Effector memory CD4-positive, alpha-beta T cell (primary cell): Measurements from ENCODE around the gene DUS2.
"Not testable (repeated sequence)": the region's sequence is repeated elsewhere in the genome, so short reads cannot be mapped to it uniquely, and the experiment has no call there.

Experiments
- DNase-seq, 3 donors: peaks; one replicate each; pipeline ENCODE4 v3.0.0-alpha.2; 2020
- H3K27ac ChIP-seq: 2 replicates; pipeline ENCODE4 v1.7.0; 2013; ENCODE audit warnings: mild to moderate bottlenecking, low read length, moderate library complexity; ENCODE audit not compliant: insufficient read depth, poor library complexity, severe bottlenecking
- H3K27me3 ChIP-seq: replicated peaks from 2 replicates; pipeline ENCODE4 v1.7.0; 2013; ENCODE audit warnings: mild to moderate bottlenecking, low read length; ENCODE audit not compliant: insufficient read depth, control insufficient read depth, poor library complexity, severe bottlenecking
- H3K36me3 ChIP-seq: 2 replicates; pipeline ENCODE4 v1.7.0; 2013; ENCODE audit warnings: mild to moderate bottlenecking, low read length, moderate library complexity; ENCODE audit not compliant: control insufficient read depth, insufficient read depth
- H3K4me1 ChIP-seq: 2 replicates; pipeline ENCODE4 v1.7.0; 2013; ENCODE audit warnings: low read length, mild to moderate bottlenecking; ENCODE audit not compliant: control insufficient read depth, insufficient read depth, poor library complexity, severe bottlenecking
- H3K4me3 ChIP-seq: 2 replicates; pipeline ENCODE4 v1.7.0; 2013; ENCODE audit warnings: low read length, low read depth, mild to moderate bottlenecking; ENCODE audit not compliant: insufficient read depth, poor library complexity, severe bottlenecking
- H3K9me3 ChIP-seq: 2 replicates; pipeline ENCODE4 v1.7.0; 2013; ENCODE audit warnings: mild to moderate bottlenecking, low read length, moderate library complexity; ENCODE audit not compliant: control insufficient read depth

Gene DUS2

GRCh38 chr16:67987460-67988160 is 35.5 kb upstream of the DUS2 start:
- Histone ChIP-seq H3K9me3 (no peaks in the 10 kb centered on the region), H3K4me1 (peaks cover 18% of the 10 kb centered on the region), H3K4me3 (no peak overlapping the region), H3K27ac (peak overlapping the region; percentile 20), H3K36me3 (peaks cover 6% of the 10 kb centered on the region), H3K27me3 (no peaks in the 10 kb centered on the region)
- no peak for DNase-seq

GRCh38 chr16:67988675-67989074 is 34.4 kb upstream of the DUS2 start:
- H3K9me3 ChIP-seq = no peaks in the 10 kb centered on the region
- H3K27ac ChIP-seq = no peak overlapping the region
- no peaks in the 10 kb centered on the region for H3K27me3 ChIP-seq
- peaks cover 24% of the 10 kb centered on the region for H3K4me1 ChIP-seq
- no peak for DNase-seq
- H3K4me3 ChIP-seq = no peak overlapping the region
- peaks cover 6% of the 10 kb centered on the region for H3K36me3 ChIP-seq

- H3K27ac ChIP-seq = no peak overlapping the region
- peaks cover 6% of the 10 kb centered on the region for H3K36me3 ChIP-seq
- no peaks in the 10 kb centered on the region for H3K27me3 ChIP-seq
- no peak for DNase-seq
- H3K4me3 ChIP-seq = no peak overlapping the region
- no peaks in the 10 kb centered on the region for H3K9me3 ChIP-seq
- H3K4me1 ChIP-seq = peaks cover 20% of the 10 kb centered on the region
Observed at GRCh38 chr16:67989322-67990017, 33.6 kb upstream of the DUS2 start.

- H3K9me3 ChIP-seq = no peaks in the 10 kb centered on the region
- DNase-seq = no peak
- H3K4me3 ChIP-seq = no peak overlapping the region
- no peak overlapping the region for H3K27ac ChIP-seq
- H3K27me3 ChIP-seq = no peaks in the 10 kb centered on the region
- peaks cover 14% of the 10 kb centered on the region for H3K4me1 ChIP-seq
- peaks cover 6% of the 10 kb centered on the region for H3K36me3 ChIP-seq
Observed at GRCh38 chr16:67990018-67990386, 33.1 kb upstream of the DUS2 start.

- peak overlapping the region; percentile 48 for H3K4me3 ChIP-seq
- no peak for DNase-seq
- peaks cover 19% of the 10 kb centered on the region for H3K4me1 ChIP-seq
- no peaks in the 10 kb centered on the region for H3K9me3 ChIP-seq
- peak overlapping the region; percentile 76 for H3K27ac ChIP-seq
- H3K36me3 ChIP-seq = peaks cover 6% of the 10 kb centered on the region
- H3K27me3 ChIP-seq = no peaks in the 10 kb centered on the region
Observed at GRCh38 chr16:67992661-67993206, 30.4 kb upstream of the DUS2 start.

- H3K27ac ChIP-seq = peak overlapping the region; percentile 76
- H3K27me3 ChIP-seq = no peaks in the 10 kb centered on the region
- H3K4me1 ChIP-seq = peaks cover 22% of the 10 kb centered on the region
- peak overlapping the region; percentile 48 for H3K4me3 ChIP-seq
- peak; percentile 66 to 75 (median 72) for DNase-seq
- peaks cover 6% of the 10 kb centered on the region for H3K36me3 ChIP-seq
- no peaks in the 10 kb centered on the region for H3K9me3 ChIP-seq
Observed at GRCh38 chr16:67993207-67994039, 29.7 kb upstream of the DUS2 start.

- not testable (repeated sequence) for H3K36me3 ChIP-seq, H3K9me3 ChIP-seq, DNase-seq, H3K27me3 ChIP-seq
- Histone ChIP-seq H3K4me1 (peaks cover 23% of the 10 kb centered on the region), H3K4me3 (peak overlapping the region; percentile 48), H3K27ac (peak overlapping the region; percentile 76)
Observed at GRCh38 chr16:67994040-67994408, 29.1 kb upstream of the DUS2 start.

- H3K27me3 ChIP-seq = no peaks in the 10 kb centered on the region
- no peak overlapping the region for H3K4me3 ChIP-seq
- no peaks in the 10 kb centered on the region for H3K9me3 ChIP-seq
- peaks cover 6% of the 10 kb centered on the region for H3K36me3 ChIP-seq
- DNase-seq = no peak
- peaks cover 35% of the 10 kb centered on the region for H3K4me1 ChIP-seq
- peak overlapping the region; percentile 10 for H3K27ac ChIP-seq
Observed at GRCh38 chr16:67995423-67995822, 27.7 kb upstream of the DUS2 start.

GRCh38 chr16:67996666-67997065 is 26.4 kb upstream of the DUS2 start:
- Histone ChIP-seq H3K4me3 (no peak overlapping the region), H3K9me3 (no peaks in the 10 kb centered on the region), H3K4me1 (peaks cover 47% of the 10 kb centered on the region), H3K27ac (no peak overlapping the region), H3K27me3 (no peaks in the 10 kb centered on the region), H3K36me3 (peaks cover 4% of the 10 kb centered on the region)
- DNase-seq = no peak
